GM12878 (cell line): ENCODE data around the gene DTL. TPM values are rescaled to one million over a fixed set of nuclear protein-coding genes. Genes with fewer than 3 reads are reported as not detected.

Source experiments
- ATAC-seq: fragments of 200-7000 bp; cut with Tn5 transposase; 3 replicates; pipeline ENCODE4 v1.9.1; 2020; ENCODE audit warnings: mild to moderate bottlenecking, moderate library complexity
- Bru-seq: library from RNA; stranded (reverse); fragments of 400-500 nt; gene quantifications from one replicate; lab custom pipeline; 2021; lab: Mats Ljungman, UMichigan
- BruChase-seq, 2 experiments: library from RNA; stranded (reverse); fragments of 400-500 nt; gene quantifications; one replicate each; lab custom pipeline; 2021; lab: Mats Ljungman, UMichigan
- BruUV-seq: library from RNA; stranded (reverse); fragments of 400-500 nt; replicated peaks from 2 replicates; lab custom pipeline; 2021; lab: Mats Ljungman, UMichigan
- CTCF ChIA-PET: fragments of 300-600 bp; sonication (Branson Sonifier 250); formaldehyde crosslinking; extraction: SDS; loops from one replicate; lab custom pipeline; 2021; ENCODE audit warnings: inconsistent platforms; lab: Yijun Ruan, JAX
- POLR2A ChIA-PET: fragments of 350-600 bp; formaldehyde crosslinking; extraction: SDS; loops from one replicate; lab custom pipeline; 2021; ENCODE audit warnings: inconsistent platforms; lab: Charles Lee
- RAD21 ChIA-PET: fragments of 300-600 bp; sonication (Branson Sonifier 250); formaldehyde crosslinking; loops from one replicate; lab custom pipeline; 2023; ENCODE audit warnings: antibody characterized with exemption; ENCODE audit not compliant: unreplicated experiment; lab: Charles Lee
- SMC1A ChIA-PET: fragments of 300-600 bp; sonication (Branson Sonifier 250); formaldehyde crosslinking; loops from one replicate; lab custom pipeline; 2023; ENCODE audit not compliant: unreplicated experiment, uncharacterized antibody; lab: Charles Lee
- DNase-seq: peaks from one replicate; pipeline ENCODE4 v3.0.0-alpha.2; 2011; ENCODE audit warnings: low read depth, low spot score
- FAIRE-seq: peaks from 3 replicates; lab custom pipeline; 2011; peaks lifted over from hg19 to GRCh38; lab: Jason Lieb, UNC
- H2AFZ ChIP-seq: 2 replicates; pipeline ENCODE4 v1.6.0; 2011; ENCODE audit warnings: low read depth, low read length, control low read depth; ENCODE audit not compliant: control insufficient read depth
- H3K27ac ChIP-seq: 2 replicates; pipeline ENCODE4 v1.5.1; 2011; ENCODE audit warnings: control low read depth; ENCODE audit not compliant: control insufficient read depth, insufficient read depth
- H3K27me3 ChIP-seq, 2 experiments: replicated peaks in 1 of 2; 2 replicates each; pipeline versions ENCODE4 v1.6.0 to v1.6.1; 2011; ENCODE audit warnings: low read length in 1 of 2; ENCODE audit not compliant: control insufficient read depth in 2 of 2, insufficient read depth in 2 of 2
- H3K36me3 ChIP-seq, 2 experiments: 2 replicates each; pipeline ENCODE4 v1.5.1; 2011; ENCODE audit warnings: low read length in 1 of 2; ENCODE audit not compliant: control insufficient read depth in 2 of 2, insufficient read depth in 2 of 2
- H3K4me1 ChIP-seq: 2 replicates; pipeline ENCODE4 v1.6.1; 2011; ENCODE audit warnings: mild to moderate bottlenecking, low read length, moderate library complexity, mixed read lengths; ENCODE audit not compliant: control insufficient read depth, insufficient read depth
- H3K4me2 ChIP-seq: 2 replicates; pipeline ENCODE4 v1.6.0; 2011; ENCODE audit warnings: control low read depth; ENCODE audit not compliant: control insufficient read depth, insufficient read depth
- H3K4me3 ChIP-seq: fragments of 200-600 bp; sonication (generic); 2 replicates; pipeline ENCODE4 v1.5.1; 2016
- H3K79me2 ChIP-seq: 2 replicates; pipeline ENCODE4 v1.6.0; 2011; ENCODE audit warnings: low read length; ENCODE audit not compliant: control insufficient read depth, insufficient read depth
- H3K9ac ChIP-seq: 2 replicates; pipeline ENCODE4 v1.8.0; 2011; ENCODE audit warnings: low read length, control low read depth, mixed read lengths; ENCODE audit not compliant: control insufficient read depth, insufficient read depth
- H3K9me3 ChIP-seq: replicated peaks from 3 replicates; pipeline ENCODE4 v1.5.1; 2011; ENCODE audit warnings: mild to moderate bottlenecking, low read length; ENCODE audit not compliant: control insufficient read depth, insufficient read depth
- H4K20me1 ChIP-seq: 2 replicates; pipeline ENCODE4 v1.6.0; 2011; ENCODE audit not compliant: control insufficient read depth, insufficient read depth
- ELK1 ChIP-seq: IDR thresholded peaks from 2 replicates; pipeline ENCODE4 v1.6.1; 2012; ENCODE audit warnings: low read depth, low read length, improper control_type of control experiment
- HDGF ChIP-seq: fragments of 450-650 bp; IDR thresholded peaks from 2 replicates; pipeline ENCODE4 v1.6.1; 2016; ENCODE audit warnings: antibody characterized with exemption
- MYB ChIP-seq: fragments of 150-350 bp; IDR thresholded peaks from 2 replicates; pipeline ENCODE4 v1.6.1; 2014; ENCODE audit warnings: mild to moderate bottlenecking, low read depth, low read length, borderline replicate concordance
- NBN ChIP-seq: fragments of 450-650 bp; IDR thresholded peaks from 2 replicates; pipeline ENCODE4 v1.6.1; 2016
- TCF12 ChIP-seq: IDR thresholded peaks from 2 replicates; pipeline ENCODE4 v1.6.1; 2011; ENCODE audit warnings: low read depth, mild to moderate bottlenecking, low read length
- ZBTB4 ChIP-seq: fragments of 450-650 bp; formaldehyde crosslinking; IDR thresholded peaks from 2 replicates; pipeline ENCODE4 v1.4.0; 2022; ENCODE audit warnings: mild to moderate bottlenecking, moderate library complexity
- ZBTB40 ChIP-seq: fragments of 450-650 bp; IDR thresholded peaks from 2 replicates; pipeline ENCODE4 v1.6.1; 2016; ENCODE audit warnings: mild to moderate bottlenecking, moderate library complexity, borderline replicate concordance
- ZZZ3 ChIP-seq: IDR thresholded peaks from 2 replicates; pipeline ENCODE4 v1.6.1; 2011; ENCODE audit warnings: low read depth; ENCODE audit not compliant: control insufficient read depth, insufficient read length
- WGBS: methylation state at CpG from one replicate; pipeline ENCODE4 v1.1.6; 2016; ENCODE audit warnings: low lambda C conversion rate; ENCODE audit not compliant: insufficient replicate concordance, insufficient coverage; ENCODE audit errors: missing lambda C conversion rate; 5-methylcytosine and 5-hydroxymethylcytosine counted together
- in situ Hi-C: fragments of 300-500 bp; cut with MboI; formaldehyde crosslinking; loops from 9 replicates; pipeline ENCODE4 v1.14.3; 2018; ENCODE audit warnings: mixed read lengths
- intact Hi-C: fragments of 100-400 bp; cut with micrococcal nuclease; formaldehyde crosslinking; loops from one replicate; pipeline ENCODE4 v1.14.2; 2022; ENCODE audit not compliant: unreplicated experiment
- long read RNA-seq, 2 experiments: library from polyadenylated mRNA; unstranded; transcript quantifications; one replicate each; pipeline ENCODE4 v2.0.0, GENCODE V29; 2019 to 2020
- polyA minus RNA-seq, 3 experiments: library from RNA; depleted of rRNA, polyadenylated mRNA; stranded (reverse); fragments of >200 nt; gene quantifications; 2 replicates each; pipeline ENCODE4 v1.2.3, GENCODE V29; 2011
- polyA plus RNA-seq, 11 experiments: library from polyadenylated mRNA; depleted of rRNA in 4 of 11; unstranded in 6 of 11; stranded (reverse) in 5 of 11; fragments of >200 nt; fragmentation: Nextera tagmentation in 4 of 11; fragmentation: Illumina TruSeq in 1 of 11; extraction: Ambion mirVana in 4 of 11; extraction: Trizol in 1 of 11; gene quantifications; 1 replicate in 1 of 11; 2 replicates in 10 of 11; pipeline versions ENCODE4 v1.2.1 to v1.2.3, GENCODE V29; 2011 to 2016; ENCODE audit warnings: inconsistent platforms in 2 of 11, missing spikeins in 2 of 11, low read depth in 1 of 11
- total RNA-seq, 4 experiments: library from RNA; depleted of rRNA in 3 of 4; stranded (reverse); fragments of >200 nt in 3 of 4; fragmentation: Illumina TruSeq in 1 of 4; extraction: Trizol in 1 of 4; gene quantifications; 2 replicates each; pipeline versions ENCODE4 v1.2.1 to v1.2.3, GENCODE V29; 2013 to 2021

The DTL gene
- total RNA-seq (2013; cell fraction: nucleolus; rRNA removed): 47.4 and 50.1 TPM in 2 replicates
- total RNA-seq (2014; rRNA removed) (49.4 and 51.7 TPM in 2 replicates), total RNA-seq (2014; rRNA removed; fragmentation: Illumina TruSeq; extraction: Trizol) (45.6 and 45.7 TPM in 2 replicates), total RNA-seq (2021) (48.0 and 55.1 TPM in 2 replicates), polyA plus RNA-seq (2011; rRNA removed) (62.7 and 65.3 TPM in 2 replicates), polyA plus RNA-seq (2014; fragmentation: Illumina TruSeq; extraction: Trizol) (58.8 and 62.3 TPM in 2 replicates), polyA plus RNA-seq (2014; fragmentation: Nextera tagmentation; extraction: Ambion mirVana) (10 to 100 TPM; 24.1 to 24.6 TPM), polyA plus RNA-seq (2014; rRNA removed) (36.1 and 39.0 TPM in 2 replicates), polyA plus RNA-seq (2016; fragmentation: Nextera tagmentation; extraction: Ambion mirVana) (10 to 100 TPM; 72.3 to 73.4 TPM), polyA minus RNA-seq (2011; rRNA and poly(A)+ RNA removed) (80.8 and 121 TPM in 2 replicates), Bru-seq, nascent RNA (percentile 82 among the genes with signal in this experiment), BruChase-seq, experiment 1, labeled RNA remaining after a 6-hour chase (percentile 61 among the genes with signal in this experiment), BruChase-seq, experiment 2, labeled RNA remaining after a 2-hour chase (percentile 73 among the genes with signal in this experiment)
- 13.8 TPM for polyA plus RNA-seq (2011; ENCODE audit: low read depth)
- 45.4 and 56.6 TPM in 2 replicates for polyA plus RNA-seq (2011; cell fraction: cytosol; rRNA removed)
- polyA plus RNA-seq (2011; cell fraction: nucleus; rRNA removed): 40.2 and 54.0 TPM in 2 replicates
- 14.0 and 25.0 TPM in 2 replicates for polyA plus RNA-seq (2012)
- 22.9 and 34.7 TPM in 2 replicates for polyA minus RNA-seq (2011; cell fraction: cytosol; rRNA and poly(A)+ RNA removed)
- polyA minus RNA-seq (2011; cell fraction: nucleus; rRNA and poly(A)+ RNA removed): 41.7 and 50.0 TPM in 2 replicates
- long read RNA-seq, experiment 1, full-length matches to known transcripts: 32 of 42 reads
- long read RNA-seq, experiment 1, partial matches to known transcripts: 2 of 42 reads
- long read RNA-seq, experiment 1, other reads (novel, unspliced or antisense): 8 of 42 reads
- long read RNA-seq, experiment 2, full-length matches to known transcripts: 211 of 261 reads
- long read RNA-seq, experiment 2, partial matches to known transcripts: 33 of 261 reads
- long read RNA-seq, experiment 2, other reads (novel, unspliced or antisense): 17 of 261 reads

GRCh38 chr1:212035123-212035834, at the start of gene DTL, which contains the start of gene INTS7:
DTL (plus strand) TSS chr1:212035748; CDS start chr1:212035891, 143 bp downstream.
INTS7 (minus strand) TSS chr1:212035557; CDS start chr1:212035437, 120 bp downstream.
- no peaks in the 10 kb centered on the region for H4K20me1 ChIP-seq
- peaks cover 17% of the 10 kb centered on the region for H3K4me1 ChIP-seq
- WGBS: under 1% methylated on average over 53 of the region's 53 CpGs
- DNase-seq (peak; percentile 96), ATAC-seq (peak; percentile 77), FAIRE-seq (peak; percentile 73)
- peaks cover 87% of the 10 kb centered on the region for H3K79me2 ChIP-seq
- ChIA-PET RAD21 (interaction anchor here (0.7 to 10.4 kb wide), 45 partner anchors 10 to 420 kb away, joined by 3 to 177 read pairs (median 4); no protein-coding TSS in a partner anchor), CTCF (interaction anchor here (0.5 to 11.8 kb wide), 68 partner anchors 10 to 633 kb away, joined by 3 to 199 read pairs (median 5); partner anchors contain the start of gene NEK2), SMC1A (interaction anchor here (0.6 to 8.9 kb wide), 47 partner anchors 8 to 421 kb away, joined by 3 to 158 read pairs (median 6); partner anchors contain the start of genes PACC1 and PPP2R5A), POLR2A (interaction anchor here (0.6 to 3.4 kb wide), 19 partner anchors 10 to 428 kb away, joined by 3 to 32 read pairs (median 4); partner anchors contain the start of gene PACC1)
- H3K27ac ChIP-seq: peak within 1 kb of the TSS; percentile 98
- peak within 1 kb of the TSS; percentile 90 for H3K4me3 ChIP-seq
- H3K9ac ChIP-seq: peak within 1 kb of the TSS; percentile 97
- intact Hi-C loops: loop anchor here (1.0 to 10.0 kb wide), 5 partner anchors 23 to 460 kb away; partner anchors contain the start of genes LPGAT1 and SLC30A1
- in situ Hi-C loops: loop anchor here (5.0 kb wide), 1 partner anchor 338 kb away; no protein-coding TSS in a partner anchor
- H2AFZ ChIP-seq: peak within 1 kb of the TSS; percentile 99
- H3K4me2 ChIP-seq: peak within 1 kb of the TSS; percentile 81
- peaks cover 3% of the 10 kb centered on the region; the same call in 2 of the 3 replicates for H3K9me3 ChIP-seq
- H3K36me3 ChIP-seq: no peaks in the 10 kb centered on the region
- BruUV-seq: TSS peak; percentile 76
- H3K27me3 ChIP-seq: no peaks in the 10 kb centered on the region
- TF ChIP-seq ZBTB4: no peak
- peak; percentile 59; the same call in 1 of the 2 replicates for TF ChIP-seq ZBTB40
- peak; percentile 99 for TF ChIP-seq NBN
- TF ChIP-seq ZZZ3: no peak
- TF ChIP-seq TCF12: peak; percentile 36; the same call in 1 of the 2 replicates
- TF ChIP-seq MYB: peak; percentile 29; the same call in 1 of the 2 replicates
- TF ChIP-seq HDGF: no peak
- TF ChIP-seq ELK1: no peak; the same call in 1 of the 2 replicates
